Stimulated activated naive CD8-positive, alpha-beta T cell treated with anti-CD3 and anti-CD28 coated beads, Interleukin-15, Interleukin-2, amounts not matched to agents 100 U/mL and 50 U/mL, for 24 hours (primary cell): Measurements from ENCODE around the gene GBA2.

Experiments used
- ATAC-seq: fragments of 150-1000 bp; cut with Tn5 transposase; one replicate; pipeline ENCODE4 v1.10.0; 2021
- DNase-seq: peaks from one replicate; pipeline ENCODE4 v3.0.0; 2021

GBA2 gene

DNA sequence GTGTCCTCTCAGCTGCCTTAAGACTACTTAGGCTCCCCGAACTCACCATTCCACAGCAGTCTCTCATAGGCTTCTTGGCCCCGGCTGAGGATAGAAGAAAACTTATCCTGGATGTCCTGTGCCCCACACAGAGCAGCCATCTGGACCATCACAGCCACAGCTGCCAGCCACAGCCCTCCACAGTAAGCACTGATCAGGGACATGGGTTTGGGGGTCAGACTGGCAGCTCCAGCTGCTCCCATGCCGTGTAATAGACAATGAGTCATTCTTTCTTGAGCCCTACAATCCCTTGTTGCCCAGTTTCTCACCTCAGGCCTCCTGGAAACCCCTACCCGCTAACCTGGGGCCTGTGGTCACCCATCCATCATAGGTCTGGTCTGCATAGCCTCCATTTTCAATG lies 10.8 kb downstream of the GBA2 start:
- no peak for DNase-seq
- no peak for ATAC-seq

DNA sequence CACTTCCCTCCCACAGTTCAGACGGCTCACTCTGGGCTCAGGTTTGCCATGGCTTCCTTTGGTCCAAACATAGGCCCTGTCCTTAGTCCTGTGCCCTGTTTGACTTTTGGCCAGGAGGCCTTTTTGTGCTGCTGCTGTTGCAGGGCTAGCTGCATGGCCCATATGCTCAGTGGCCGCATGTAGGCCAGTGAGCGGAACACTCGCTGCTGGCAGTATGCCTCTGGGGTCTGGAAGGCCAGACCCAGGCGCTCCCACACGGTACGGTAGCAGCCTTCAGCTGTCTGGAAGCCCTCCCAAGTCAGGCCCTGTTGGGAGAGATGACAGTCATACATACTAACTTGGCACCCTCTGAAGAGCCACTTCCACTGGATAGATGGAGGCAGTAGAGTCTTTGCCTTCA lies 11.9 kb downstream of the GBA2 start:
- no peak for DNase-seq
- no peak for ATAC-seq

DNA sequence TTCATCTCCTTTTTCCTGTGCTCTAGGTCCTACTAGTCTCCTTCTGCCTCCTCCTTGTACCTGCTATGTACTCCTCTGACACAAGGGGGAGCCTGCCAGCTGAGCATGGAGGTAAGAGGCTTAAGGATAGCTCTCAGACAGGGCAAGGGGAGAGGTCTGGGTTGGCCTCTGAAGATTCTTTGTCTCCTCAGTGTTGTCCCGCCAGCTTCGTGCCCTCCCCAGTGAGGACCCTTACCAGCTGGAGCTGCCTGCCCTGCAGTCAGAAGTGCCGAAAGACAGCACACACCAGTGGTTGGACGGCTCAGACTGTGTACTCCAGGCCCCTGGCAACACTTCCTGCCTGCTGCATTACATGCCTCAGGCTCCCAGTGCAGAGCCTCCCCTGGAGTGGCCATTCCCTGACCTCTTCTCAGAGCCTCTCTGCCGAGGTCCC lies 12.8 kb downstream of the GBA2 start:
- no peak for ATAC-seq
- peak; percentile 62 for DNase-seq

DNA sequence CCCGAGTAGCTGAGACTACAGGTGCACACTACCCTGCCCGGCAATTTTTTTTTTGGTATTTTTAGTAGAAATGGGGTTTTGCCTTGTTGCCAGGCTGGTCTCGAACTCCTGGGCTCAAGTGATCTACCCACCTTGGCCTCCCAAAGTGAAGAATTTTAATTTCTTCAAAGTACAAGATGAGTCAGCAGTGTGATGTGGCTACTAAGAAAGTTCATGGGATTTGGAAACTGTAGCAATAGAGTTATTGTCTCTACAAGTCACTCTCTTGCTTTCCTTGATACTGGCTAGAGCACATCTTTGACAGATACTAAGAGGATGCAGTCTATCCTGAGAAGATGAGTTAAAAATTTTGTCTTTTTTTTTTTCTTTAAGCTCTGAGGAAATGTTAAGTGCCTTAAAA lies 14.9 kb downstream of the GBA2 start:
- ATAC-seq (no peak), DNase-seq (no peak)

DNA sequence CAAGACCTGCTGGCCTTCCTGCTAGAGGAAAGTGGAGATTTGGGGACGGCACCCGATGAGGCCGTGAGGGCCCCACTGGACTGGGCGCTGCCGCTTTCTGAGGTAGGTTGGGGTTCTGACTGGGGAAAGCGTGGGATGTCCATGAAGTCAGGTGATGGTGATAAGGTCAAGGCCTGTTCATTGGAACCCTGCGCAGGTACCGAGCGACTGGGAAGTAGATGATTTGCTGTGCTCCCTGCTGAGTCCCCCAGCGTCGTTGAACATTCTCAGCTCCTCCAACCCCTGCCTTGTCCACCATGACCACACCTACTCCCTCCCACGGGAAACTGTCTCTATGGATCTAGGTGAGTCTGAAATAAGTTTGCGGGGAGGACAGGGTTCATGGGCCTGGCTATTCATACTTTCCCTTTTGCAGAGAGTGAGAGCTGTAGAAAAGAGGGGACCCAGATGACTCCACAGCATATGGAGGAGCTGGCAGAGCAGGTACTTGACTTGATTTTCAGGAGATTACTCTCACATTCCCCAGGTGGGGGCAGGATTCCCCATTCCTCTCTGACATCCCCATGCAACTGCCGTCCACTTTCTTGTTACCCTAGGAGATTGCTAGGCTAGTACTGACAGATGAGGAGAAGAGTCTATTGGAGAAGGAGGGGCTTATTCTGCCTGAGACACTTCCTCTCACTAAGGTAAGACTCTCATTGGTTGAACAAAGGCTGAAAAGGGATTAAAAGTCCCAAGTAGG lies 16.1 kb downstream of the GBA2 start:
- DNase-seq (peak; percentile 59), ATAC-seq (peak; percentile 2)

DNA sequence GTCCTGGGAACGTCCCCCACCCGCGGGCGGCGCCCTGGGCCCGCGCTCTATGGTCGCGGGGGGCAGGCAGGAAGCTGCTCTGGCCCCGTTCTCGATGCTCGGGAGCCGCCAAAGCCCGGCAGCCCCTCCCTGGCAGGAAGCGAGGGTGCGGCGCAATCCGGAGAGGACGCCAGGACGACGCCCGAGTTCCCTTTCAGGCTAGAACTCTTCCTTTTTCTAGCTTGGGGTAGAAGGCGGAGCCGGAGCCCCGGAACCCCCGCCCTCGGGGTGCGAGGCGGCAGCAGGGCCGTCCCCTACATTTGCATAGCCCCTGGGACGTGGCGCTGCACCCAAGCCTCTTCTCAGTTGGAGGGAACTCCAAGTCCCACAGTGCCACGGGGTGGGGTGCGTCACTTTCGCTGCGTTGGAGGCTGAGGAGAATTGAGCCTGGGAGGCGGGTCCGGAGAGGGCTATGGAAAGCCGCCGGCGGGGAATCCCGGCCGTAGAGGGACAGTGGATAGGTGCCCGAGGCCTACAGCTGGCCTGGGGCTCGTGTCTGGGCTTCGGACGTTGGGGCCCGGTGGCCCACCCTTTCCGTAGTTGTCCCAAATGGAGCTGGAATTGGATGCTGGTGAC lies 16.7 kb downstream of the GBA2 start, which contains the start of the genes CREB3 and TLN1:
TSS of gene CREB3 (plus strand) at position 482 of the 615 bp plus-strand sequence. CDS start at position 589, 107 bp downstream.
TSS of gene TLN1 (minus strand) at position 11 of the 615 bp plus-strand sequence. CDS start 6,501 bp downstream, outside the sequence.
- peak; percentile 97 for DNase-seq
- peak; percentile 92 for ATAC-seq

DNA sequence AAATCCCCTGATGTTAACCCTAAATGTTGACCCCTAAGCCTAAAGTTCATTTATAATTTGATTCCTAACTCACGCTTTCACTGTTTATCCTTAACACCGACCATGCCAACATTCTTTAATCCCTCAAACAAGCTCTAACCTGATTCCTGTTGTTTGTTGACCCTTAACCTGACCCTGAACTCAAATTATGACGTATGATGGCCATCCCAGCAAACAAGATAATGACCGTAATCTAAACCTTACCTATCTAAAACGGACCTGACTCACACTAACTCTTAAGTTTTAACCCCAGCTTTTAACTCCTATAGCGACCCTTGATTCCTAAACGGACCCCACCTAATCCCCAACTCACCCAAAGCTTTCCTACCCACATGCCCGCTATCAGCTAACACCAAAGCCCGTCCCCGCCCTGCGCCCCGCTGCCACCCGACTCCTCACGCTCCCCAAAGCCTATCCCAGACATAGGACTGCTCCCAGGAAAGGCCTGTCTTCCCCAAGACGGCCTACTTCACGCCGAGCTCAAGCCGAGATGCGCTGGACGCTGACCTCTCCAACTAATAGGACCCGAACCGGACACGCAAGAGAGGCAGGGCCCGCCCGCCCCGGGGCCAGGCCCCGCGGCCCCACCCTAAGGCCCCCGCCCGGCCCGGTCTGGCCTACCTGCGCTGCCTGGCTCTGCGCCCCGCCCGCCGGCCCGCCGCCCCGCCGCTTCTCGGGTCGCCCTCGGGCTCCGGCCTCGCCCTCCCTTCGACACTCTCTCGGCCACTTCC lies 17.4 kb downstream of the GBA2 start:
- DNase-seq: no peak
- no peak for ATAC-seq

DNA sequence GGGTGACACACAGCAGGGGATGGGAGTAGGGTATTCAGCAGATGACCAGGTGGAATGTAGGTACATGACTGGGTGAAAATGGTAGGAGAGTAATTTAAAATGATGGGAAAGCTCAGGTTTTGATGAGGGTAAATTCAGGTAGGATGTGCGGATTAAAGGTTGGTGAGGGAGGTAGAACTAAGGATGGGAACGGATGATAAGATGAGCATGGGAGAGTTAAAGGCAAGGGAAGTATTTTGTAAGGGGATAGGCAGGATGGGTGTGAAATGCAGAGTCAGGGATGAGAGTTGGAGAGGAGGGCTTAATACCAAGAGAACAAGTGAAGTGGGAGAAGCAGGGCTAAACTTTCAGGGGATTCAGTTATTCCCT lies 18.6 kb downstream of the GBA2 start:
- no peak for DNase-seq

DNA sequence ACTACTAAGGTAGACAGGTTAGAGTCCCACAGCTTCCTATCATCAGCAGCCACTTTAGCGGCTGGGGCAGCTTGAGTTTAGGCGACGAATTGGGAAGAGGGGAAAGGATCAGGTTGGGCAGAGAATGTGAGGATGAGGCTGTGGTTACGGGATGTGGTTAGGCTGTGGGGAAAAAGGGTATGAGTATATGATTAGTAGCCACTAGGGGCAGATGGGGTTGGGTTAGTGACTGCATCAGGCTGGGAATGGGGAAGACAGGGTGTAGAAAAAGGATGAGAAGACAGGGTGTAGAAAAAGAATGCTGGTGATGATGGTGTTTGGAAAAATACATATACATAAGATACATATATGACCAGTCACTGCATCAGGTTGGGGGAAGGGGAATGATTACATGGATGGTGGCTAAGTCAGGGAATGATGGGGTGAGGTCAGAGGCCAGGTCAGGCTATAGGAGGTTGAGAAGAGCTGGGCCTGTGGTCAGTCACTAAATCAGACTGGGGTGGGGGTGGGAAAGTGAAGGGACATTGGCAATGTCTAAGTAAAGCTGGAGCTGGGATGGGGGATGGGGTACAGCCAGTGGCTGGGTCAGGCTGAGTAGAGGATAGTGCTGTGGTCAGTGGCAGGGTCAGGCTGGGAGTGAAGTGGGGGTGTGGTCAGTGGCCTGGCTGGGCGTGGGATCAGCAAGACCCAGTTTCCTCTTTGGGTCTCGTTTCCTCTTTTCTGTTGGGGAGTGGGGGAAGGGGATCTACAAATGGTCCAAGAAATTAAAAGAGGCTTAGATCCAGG lies 19.1 kb downstream of the GBA2 start:
- DNase-seq (peak; percentile 46), ATAC-seq (no peak)

More for the DNA sequence above, 18.6 kb downstream of the GBA2 start:
- no peak for ATAC-seq

DNA sequence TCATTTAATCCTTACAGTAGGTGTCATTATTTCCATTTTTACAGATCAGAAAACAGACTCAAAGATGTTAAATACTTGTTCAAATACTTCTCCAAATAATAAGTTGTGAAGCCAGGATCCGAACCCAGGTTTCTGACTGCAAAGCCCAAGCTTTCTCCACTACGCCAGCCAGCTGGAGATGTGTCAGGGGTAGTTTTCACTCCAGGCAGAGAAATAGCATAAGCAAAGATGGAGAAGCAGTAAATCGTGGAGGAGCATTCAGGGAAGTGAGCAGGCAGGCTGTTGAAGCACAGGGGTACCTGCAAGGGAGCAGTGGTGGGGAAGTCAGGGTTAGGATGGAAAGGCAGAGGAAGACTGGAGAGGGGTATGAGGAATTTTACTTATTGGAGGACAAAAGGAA lies 19.9 kb downstream of the GBA2 start:
- DNase-seq (no peak), ATAC-seq (no peak)

DNA sequence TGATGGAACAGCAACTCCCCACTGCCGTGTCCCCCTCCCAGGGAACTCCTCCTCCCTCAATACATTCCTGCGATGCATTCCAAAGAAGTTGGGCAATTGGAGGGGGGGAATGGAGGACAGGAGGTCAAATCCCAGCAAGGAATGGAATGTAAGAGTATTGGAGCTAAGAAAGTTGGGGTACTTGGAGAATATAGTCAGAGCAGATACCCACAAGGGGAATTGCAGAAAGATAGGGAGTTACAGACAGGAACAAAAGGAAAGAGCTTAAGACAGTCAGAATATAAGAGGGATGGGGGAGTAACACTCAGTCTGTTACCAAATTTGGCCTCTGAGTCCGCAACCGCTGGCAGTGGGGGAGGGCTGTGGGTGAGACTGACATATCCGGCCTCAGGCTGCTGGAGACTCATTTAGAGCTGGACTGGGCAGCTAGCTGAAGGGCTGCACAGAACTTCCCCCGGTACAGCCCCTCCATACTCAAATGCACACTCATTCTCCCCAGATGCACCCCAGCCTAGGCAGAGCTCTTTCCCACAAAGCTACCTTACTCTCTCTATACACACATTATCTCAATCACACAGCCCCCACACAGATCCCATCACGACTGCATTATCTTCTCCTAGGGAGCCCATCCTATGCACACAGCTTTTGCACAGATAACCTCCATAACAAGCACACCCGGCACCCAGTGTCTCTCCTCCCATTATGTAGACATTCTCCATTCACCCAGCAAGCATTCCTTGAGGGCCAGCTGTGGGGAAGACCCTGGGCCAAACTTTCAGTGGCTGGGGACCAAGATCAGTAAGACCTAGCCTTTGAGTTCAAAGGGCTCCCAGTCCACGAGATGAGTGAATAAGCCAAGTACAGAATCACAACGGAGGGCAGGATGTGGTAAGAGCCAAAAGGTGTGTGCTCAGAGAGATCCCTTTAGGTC lies 20.7 kb downstream of the GBA2 start:
- peak; percentile 67 for DNase-seq
- peak; percentile 17 for ATAC-seq

DNA sequence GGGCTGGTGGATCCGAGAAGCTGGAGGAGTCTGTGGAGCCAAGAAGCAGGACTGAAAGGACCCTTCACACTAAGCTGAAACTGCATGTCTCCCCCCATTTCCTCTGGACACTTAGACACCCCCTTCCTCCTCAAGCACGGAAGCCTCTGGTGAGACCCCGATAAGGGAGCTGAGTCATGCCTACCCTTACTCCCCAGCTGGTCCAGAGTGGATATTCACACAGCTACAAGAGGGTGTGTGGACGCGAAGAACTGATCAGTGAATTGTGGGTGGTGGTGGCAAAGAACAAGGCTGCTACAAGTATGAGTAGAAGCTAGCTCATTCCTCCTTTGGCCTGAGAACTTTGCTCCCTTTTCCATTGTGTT lies 21.4 kb downstream of the GBA2 start:
- DNase-seq (no peak), ATAC-seq (no peak)

DNA sequence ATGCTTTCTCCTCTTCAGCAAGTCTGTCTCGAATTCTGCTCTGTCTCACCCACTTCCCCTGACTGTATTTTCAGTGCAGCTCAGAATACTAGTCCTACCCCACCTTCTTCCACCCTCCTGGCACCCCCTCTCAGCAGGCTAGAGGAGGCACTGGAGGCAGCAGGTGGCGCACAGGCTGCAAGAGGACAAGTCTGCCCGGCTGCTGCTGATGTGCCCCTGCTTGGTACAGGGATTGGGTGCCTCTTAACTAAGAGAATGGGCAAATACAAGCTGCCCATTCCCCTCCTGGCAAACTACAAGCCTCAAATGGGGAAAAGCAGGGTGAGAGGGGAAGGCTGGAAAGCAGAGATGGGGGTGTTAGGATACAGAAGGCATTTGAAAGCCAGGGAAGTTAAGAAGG lies 22.1 kb downstream of the GBA2 start:
- ATAC-seq: no peak

DNA sequence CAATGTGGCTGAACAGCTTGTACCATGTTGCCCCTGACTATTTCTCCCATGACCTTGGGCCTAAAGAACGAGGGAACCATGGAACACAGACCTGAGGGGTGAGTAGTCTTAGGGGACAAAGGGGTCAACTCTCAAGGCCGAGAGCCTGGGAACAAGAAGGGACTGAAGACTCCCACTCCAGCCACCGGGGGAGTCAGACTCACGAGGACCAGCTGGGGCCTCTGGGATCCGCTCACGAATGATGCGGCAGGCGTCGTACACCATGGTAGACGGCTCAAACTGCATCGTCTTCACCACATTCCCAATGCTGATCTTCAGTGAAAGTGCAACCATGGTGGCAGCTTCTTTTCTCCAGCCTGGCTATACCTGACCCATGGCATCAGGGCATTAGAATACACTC lies 23.7 kb downstream of the GBA2 start:
- DNase-seq (no peak), ATAC-seq (no peak)

More for the DNA sequence above, 22.1 kb downstream of the GBA2 start:
- peak; percentile 40 for DNase-seq

DNA sequence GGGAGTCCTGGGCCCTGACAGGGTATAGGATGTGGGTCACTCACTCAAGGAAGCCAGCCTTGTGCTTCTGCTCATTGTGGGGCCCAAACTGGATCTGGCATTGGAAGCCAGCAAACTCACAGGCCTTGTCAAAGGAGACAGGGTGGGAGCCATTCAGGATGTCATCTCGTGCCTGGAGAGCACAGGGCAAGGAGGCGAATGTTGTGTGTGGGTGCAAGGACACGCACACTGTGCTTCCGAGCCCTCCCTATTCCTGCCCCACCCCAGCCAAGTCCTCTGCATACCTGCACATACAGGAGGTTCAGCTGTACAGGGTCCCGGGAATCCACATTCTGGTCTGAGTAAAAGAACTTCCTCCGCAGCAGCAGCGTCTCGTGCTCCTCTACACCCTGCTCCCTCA lies 25.1 kb downstream of the GBA2 start:
- no peak for ATAC-seq

DNA sequence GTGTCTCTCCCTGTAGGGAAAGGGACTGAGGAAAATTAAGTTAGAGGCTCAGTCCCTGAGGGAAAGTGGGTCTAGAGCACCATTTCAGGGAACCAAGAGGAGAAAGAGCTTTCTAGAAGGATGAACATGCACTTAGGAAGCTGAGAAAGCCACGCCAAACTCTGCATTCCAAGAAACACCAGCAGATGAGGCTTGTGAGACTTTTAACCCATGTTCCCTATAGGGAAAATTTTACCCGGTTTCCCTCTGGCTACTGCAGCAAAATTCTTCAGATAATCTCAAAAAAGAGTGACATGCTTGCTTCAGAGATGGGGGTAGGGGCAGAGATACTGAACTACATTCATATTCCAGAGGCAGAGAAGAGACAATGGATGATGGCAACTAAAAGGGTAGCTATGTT lies 25.6 kb downstream of the GBA2 start:
- ATAC-seq: no peak
- DNase-seq: no peak

More for the DNA sequence above, 25.1 kb downstream of the GBA2 start:
- no peak for DNase-seq

DNA sequence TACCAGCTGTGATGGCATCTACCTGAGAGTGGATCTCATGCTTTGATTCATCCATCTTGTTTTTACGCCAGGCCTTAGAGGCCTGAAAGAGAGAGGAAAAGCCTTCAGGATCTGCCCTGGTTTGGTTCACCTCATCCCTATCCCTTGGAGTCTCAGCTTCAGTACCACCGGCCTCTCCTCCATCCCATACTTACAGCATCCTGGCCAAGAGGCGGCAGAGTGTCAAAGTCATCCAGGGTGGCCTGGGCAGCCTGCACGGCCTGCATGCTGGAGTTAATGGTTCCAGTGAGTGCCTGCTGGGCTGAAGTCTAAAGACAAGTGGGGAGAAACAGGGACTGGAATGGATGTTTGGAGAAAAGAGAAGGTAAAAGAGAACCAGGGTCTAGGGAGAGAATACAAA lies 29.5 kb downstream of the GBA2 start:
- DNase-seq (no peak), ATAC-seq (no peak)

DNA sequence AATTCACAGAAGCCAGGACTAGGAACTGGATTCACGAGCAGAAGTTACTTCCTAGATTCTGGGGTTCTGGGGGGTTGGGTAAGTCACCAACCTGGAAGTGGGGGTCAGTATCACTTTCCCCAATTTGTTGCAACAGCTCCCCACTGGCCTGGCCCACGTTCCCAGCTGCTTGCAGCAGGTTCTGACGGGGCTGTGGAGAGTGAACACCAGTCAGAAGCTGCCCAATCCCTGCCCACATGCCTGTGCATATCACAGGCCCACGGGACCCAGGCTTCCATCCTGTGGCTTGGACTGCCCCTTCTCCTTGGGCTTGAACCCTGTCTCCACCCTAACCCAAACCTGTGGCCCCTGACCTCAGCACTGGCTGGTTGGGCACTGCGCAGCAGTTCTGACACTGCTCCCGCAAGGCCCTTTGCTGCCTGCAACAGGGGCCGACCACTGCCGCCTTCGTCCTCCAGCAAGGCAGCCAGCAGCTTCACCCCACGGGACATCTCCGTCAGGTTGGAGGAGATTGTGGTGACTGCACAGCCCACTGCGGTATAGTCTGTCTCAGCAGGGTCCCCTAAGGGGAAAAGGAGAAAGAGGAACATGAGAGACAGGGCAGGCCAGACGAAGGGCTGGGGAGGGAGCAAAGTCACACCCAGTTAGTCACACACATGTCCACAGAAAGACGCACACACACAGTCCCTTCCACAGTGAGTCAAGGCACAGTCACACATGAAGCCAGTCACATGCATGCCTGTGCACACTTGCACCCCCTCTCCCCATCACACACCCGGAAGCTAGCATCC lies 30.1 kb downstream of the GBA2 start:
- ATAC-seq: no peak
- DNase-seq: no peak

DNA sequence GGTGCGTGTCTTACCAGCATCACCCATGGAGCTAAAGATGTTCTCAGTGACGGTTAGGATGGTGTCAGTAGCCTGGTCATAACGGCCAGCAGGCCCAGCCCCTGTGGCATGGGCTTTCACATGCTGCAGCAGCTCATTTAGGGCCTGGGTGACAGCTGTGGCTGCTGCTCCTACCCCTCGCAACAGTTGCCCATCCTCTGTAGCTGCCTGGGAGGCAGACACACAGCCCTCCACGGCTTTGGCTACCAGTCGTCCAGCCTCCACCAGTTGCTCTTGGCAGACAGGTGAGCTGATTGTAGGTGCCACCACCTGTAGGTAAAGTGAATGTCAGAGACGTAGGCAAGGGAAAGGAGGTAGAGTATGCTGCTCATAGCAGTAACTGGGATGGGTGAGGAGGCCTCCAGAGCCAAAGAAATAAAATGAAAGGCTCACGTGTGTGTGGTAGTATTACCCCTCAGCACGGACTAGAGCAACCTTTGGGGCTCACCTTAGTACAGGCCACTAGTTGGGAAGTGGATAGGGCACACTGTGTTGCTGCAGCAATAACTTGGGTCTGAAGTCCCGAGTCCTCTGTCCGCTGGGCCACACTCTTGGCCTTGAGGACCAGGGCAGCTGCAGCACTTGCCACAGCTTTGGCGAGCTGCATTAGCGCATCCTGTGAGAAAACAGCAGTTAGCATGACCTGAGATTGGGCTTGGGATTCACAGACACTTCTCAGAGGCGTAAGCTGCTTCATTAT lies 31.7 kb downstream of the GBA2 start:
- ATAC-seq (no peak), DNase-seq (no peak)

DNA sequence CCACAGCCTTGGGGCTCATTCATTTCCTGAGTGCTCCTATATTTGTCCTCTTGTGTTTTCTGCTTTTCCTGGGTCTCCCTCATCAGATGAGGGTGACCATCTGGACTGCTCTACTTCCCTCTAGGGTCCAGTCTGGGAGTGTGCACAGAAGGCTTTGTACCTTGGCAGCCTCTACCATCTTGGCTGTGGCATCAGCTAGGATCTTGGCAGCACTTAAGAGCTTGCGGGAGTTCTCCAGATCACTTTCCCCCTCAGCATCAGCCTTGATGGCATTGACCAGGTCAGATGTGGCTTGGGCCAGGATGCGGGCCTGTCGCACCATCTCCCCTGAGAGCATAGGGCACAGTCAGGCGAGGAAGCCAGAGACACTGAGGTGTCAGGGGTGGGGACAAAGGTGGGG lies 32.8 kb downstream of the GBA2 start:
- ATAC-seq: no peak
- no peak for DNase-seq
